GM12872 (cell line): Measurements from ENCODE around the gene TGFB3.

ENCODE experiments used
- CTCF ChIP-seq: IDR thresholded peaks from 3 replicates; pipeline ENCODE4 v1.5.1; 2011; ENCODE audit warnings: low read depth, mild to moderate bottlenecking, low read length, moderate library complexity; ENCODE audit not compliant: insufficient read depth

TGFB3 gene

GRCh38 chr14:75979071-75979571 is 2.7 kb downstream of the TGFB3 start:
- peak; percentile 59 for TF ChIP-seq CTCF

GRCh38 chr14:75978249-75978731 is 3.5 kb downstream of the TGFB3 start:
- TF ChIP-seq CTCF = no peak

- no peak for TF ChIP-seq CTCF
Observed at GRCh38 chr14:75977582-75977943, 4.2 kb downstream of the TGFB3 start.

GRCh38 chr14:75976826-75977581 is 4.8 kb downstream of the TGFB3 start:
- no peak for TF ChIP-seq CTCF

GRCh38 chr14:75972801-75973421 is 8.9 kb downstream of the TGFB3 start:
- no peak for TF ChIP-seq CTCF

GRCh38 chr14:75971509-75971908 is 10.3 kb downstream of the TGFB3 start:
- TF ChIP-seq CTCF = no peak

- TF ChIP-seq CTCF = no peak
Observed at GRCh38 chr14:75970989-75971388, 10.8 kb downstream of the TGFB3 start.
